IPS-20b (cell line): Measurements from ENCODE around the gene SPTLC2.

Experiments used
- H3K27ac ChIP-seq: one replicate; pipeline ENCODE4 v1.5.1; 2013; ENCODE audit warnings: low read length
- H3K27me3 ChIP-seq: 2 replicates; pipeline ENCODE4 v1.6.1; 2013; ENCODE audit warnings: mild to moderate bottlenecking, low read length, inconsistent platforms; ENCODE audit not compliant: insufficient read depth
- H3K36me3 ChIP-seq: 2 replicates; pipeline ENCODE4 v1.6.1; 2013; ENCODE audit warnings: low read depth, mild to moderate bottlenecking, inconsistent platforms, low read length, moderate library complexity; ENCODE audit not compliant: insufficient read depth
- H3K4me1 ChIP-seq: 2 replicates; pipeline ENCODE4 v1.6.1; 2013; ENCODE audit warnings: mild to moderate bottlenecking, control low read depth, inconsistent platforms, low read length, moderate library complexity; ENCODE audit not compliant: insufficient read depth
- H3K4me3 ChIP-seq: 2 replicates; pipeline ENCODE4 v1.5.1; 2013; ENCODE audit warnings: mild to moderate bottlenecking, low read length, inconsistent platforms
- H3K9ac ChIP-seq: 2 replicates; pipeline ENCODE4 v1.6.1; 2013; ENCODE audit warnings: low read depth, mild to moderate bottlenecking, inconsistent platforms, low read length, moderate library complexity
- H3K9me3 ChIP-seq: 2 replicates; pipeline ENCODE4 v1.6.1; 2013; ENCODE audit warnings: mild to moderate bottlenecking, low read depth, low read length, inconsistent platforms; ENCODE audit not compliant: insufficient read depth

The SPTLC2 gene

GRCh38 chr14:77582511-77582910 is 33.9 kb downstream of the SPTLC2 start:
- H3K4me1 ChIP-seq, result no peaks in the 10 kb centered on the region
- H3K9ac ChIP-seq, result no peak overlapping the region
- no peaks in the 10 kb centered on the region for H3K36me3 ChIP-seq
- no peak overlapping the region for H3K4me3 ChIP-seq
- no peak overlapping the region for H3K27ac ChIP-seq
- H3K9me3 ChIP-seq, result no peaks in the 10 kb centered on the region
- H3K27me3 ChIP-seq, result no peaks in the 10 kb centered on the region

GRCh38 chr14:77580964-77581505 is 35.4 kb downstream of the SPTLC2 start:
- Histone ChIP-seq H3K9ac (no peak overlapping the region), H3K36me3 (peaks cover 7% of the 10 kb centered on the region; the same call in 1 of the 2 replicates), H3K27me3 (no peaks in the 10 kb centered on the region), H3K4me1 (no peaks in the 10 kb centered on the region), H3K27ac (no peak overlapping the region), H3K9me3 (no peaks in the 10 kb centered on the region), H3K4me3 (no peak overlapping the region)

GRCh38 chr14:77580477-77580876 is 36.0 kb downstream of the SPTLC2 start:
- Histone ChIP-seq H3K9me3 (no peaks in the 10 kb centered on the region), H3K9ac (no peak overlapping the region), H3K36me3 (peaks cover 12% of the 10 kb centered on the region), H3K27ac (no peak overlapping the region), H3K27me3 (no peaks in the 10 kb centered on the region), H3K4me3 (no peak overlapping the region), H3K4me1 (no peaks in the 10 kb centered on the region)

GRCh38 chr14:77579780-77580179 is 36.7 kb downstream of the SPTLC2 start:
- Histone ChIP-seq H3K4me3 (no peak overlapping the region), H3K27ac (no peak overlapping the region), H3K9me3 (no peaks in the 10 kb centered on the region), H3K4me1 (no peaks in the 10 kb centered on the region), H3K9ac (no peak overlapping the region), H3K27me3 (no peaks in the 10 kb centered on the region), H3K36me3 (peaks cover 15% of the 10 kb centered on the region)

GRCh38 chr14:77579065-77579464 is 37.4 kb downstream of the SPTLC2 start:
- peaks cover 15% of the 10 kb centered on the region for H3K36me3 ChIP-seq
- no peaks in the 10 kb centered on the region for H3K9me3 ChIP-seq
- no peaks in the 10 kb centered on the region for H3K4me1 ChIP-seq
- H3K27ac ChIP-seq, result no peak overlapping the region
- H3K27me3 ChIP-seq, result no peaks in the 10 kb centered on the region
- H3K9ac ChIP-seq, result no peak overlapping the region
- H3K4me3 ChIP-seq, result no peak overlapping the region

- Histone ChIP-seq H3K36me3 (peaks cover 22% of the 10 kb centered on the region), H3K27ac (no peak overlapping the region), H3K27me3 (no peaks in the 10 kb centered on the region), H3K9ac (no peak overlapping the region), H3K9me3 (no peaks in the 10 kb centered on the region), H3K4me1 (no peaks in the 10 kb centered on the region), H3K4me3 (no peak overlapping the region)
Observed at GRCh38 chr14:77574446-77575115, 41.9 kb downstream of the SPTLC2 start.

- Histone ChIP-seq H3K9ac (no peak overlapping the region), H3K27ac (no peak overlapping the region), H3K4me3 (no peak overlapping the region), H3K27me3 (no peaks in the 10 kb centered on the region), H3K4me1 (no peaks in the 10 kb centered on the region), H3K9me3 (no peaks in the 10 kb centered on the region), H3K36me3 (peaks cover 28% of the 10 kb centered on the region)
Observed at GRCh38 chr14:77573964-77574363, 42.5 kb downstream of the SPTLC2 start.

- Histone ChIP-seq H3K9ac (no peak overlapping the region), H3K27ac (no peak overlapping the region), H3K4me3 (no peak overlapping the region), H3K27me3 (no peaks in the 10 kb centered on the region), H3K9me3 (no peaks in the 10 kb centered on the region), H3K36me3 (peaks cover 34% of the 10 kb centered on the region), H3K4me1 (no peaks in the 10 kb centered on the region)
Observed at GRCh38 chr14:77570706-77571268, 45.6 kb downstream of the SPTLC2 start.

GRCh38 chr14:77565994-77566305 is 50.5 kb downstream of the SPTLC2 start:
- H3K27me3 ChIP-seq, result no peaks in the 10 kb centered on the region
- H3K27ac ChIP-seq, result no peak overlapping the region
- H3K4me3 ChIP-seq, result no peak overlapping the region
- peaks cover 41% of the 10 kb centered on the region for H3K36me3 ChIP-seq
- no peaks in the 10 kb centered on the region for H3K4me1 ChIP-seq
- H3K9ac ChIP-seq, result no peak overlapping the region
- H3K9me3 ChIP-seq, result no peaks in the 10 kb centered on the region

- Histone ChIP-seq H3K27me3 (no peaks in the 10 kb centered on the region), H3K9ac (no peak overlapping the region), H3K4me3 (no peak overlapping the region), H3K4me1 (no peaks in the 10 kb centered on the region), H3K36me3 (peaks cover 41% of the 10 kb centered on the region), H3K9me3 (no peaks in the 10 kb centered on the region), H3K27ac (no peak overlapping the region)
Observed at GRCh38 chr14:77565289-77565993, 51.0 kb downstream of the SPTLC2 start.

GRCh38 chr14:77562681-77563080 is 53.8 kb downstream of the SPTLC2 start:
- Histone ChIP-seq H3K4me1 (no peaks in the 10 kb centered on the region), H3K27ac (no peak overlapping the region), H3K9ac (no peak overlapping the region), H3K27me3 (no peaks in the 10 kb centered on the region), H3K36me3 (peaks cover 22% of the 10 kb centered on the region), H3K4me3 (no peak overlapping the region), H3K9me3 (no peaks in the 10 kb centered on the region)

GRCh38 chr14:77561881-77562280 is 54.6 kb downstream of the SPTLC2 start:
- H3K27me3 ChIP-seq, result no peaks in the 10 kb centered on the region
- no peaks in the 10 kb centered on the region for H3K4me1 ChIP-seq
- no peak overlapping the region for H3K9ac ChIP-seq
- no peak overlapping the region for H3K27ac ChIP-seq
- peaks cover 24% of the 10 kb centered on the region for H3K36me3 ChIP-seq
- H3K9me3 ChIP-seq, result no peaks in the 10 kb centered on the region
- H3K4me3 ChIP-seq, result no peak overlapping the region
